DOHH2 (cell line): Measurements from ENCODE around the gene ARID3A.

Source experiments
- H3F3A ChIP-seq: fragments of 200-600 bp; sonication (generic), shearing (Covaris generic); 2 replicates; pipeline ENCODE4 v1.6.0; 2016; ENCODE audit warnings: antibody characterized with exemption, mild to moderate bottlenecking; ENCODE audit not compliant: control insufficient read depth, insufficient read depth
- H3K27ac ChIP-seq: fragments of 200-600 bp; sonication (generic); 2 replicates; pipeline ENCODE4 v1.5.1; 2014; ENCODE audit warnings: low read depth, mild to moderate bottlenecking, low read length, moderate library complexity
- H3K27me3 ChIP-seq: fragments of 200-600 bp; sonication (generic); 2 replicates; pipeline ENCODE4 v1.6.1; 2014; ENCODE audit warnings: mild to moderate bottlenecking, low read length, mixed read lengths; ENCODE audit not compliant: control insufficient read depth
- H3K36me3 ChIP-seq: fragments of 200-600 bp; sonication (generic); 2 replicates; pipeline ENCODE4 v1.6.1; 2014; ENCODE audit warnings: mild to moderate bottlenecking, low read length, moderate library complexity, mixed read lengths; ENCODE audit not compliant: control insufficient read depth
- H3K4me1 ChIP-seq: fragments of 200-600 bp; sonication (generic); 2 replicates; pipeline ENCODE4 v1.6.1; 2014; ENCODE audit warnings: mild to moderate bottlenecking, low read length, mixed read lengths; ENCODE audit not compliant: control insufficient read depth
- H3K4me2 ChIP-seq: fragments of 200-600 bp; sonication (generic); 2 replicates; pipeline ENCODE4 v1.6.0; 2014; ENCODE audit warnings: mild to moderate bottlenecking, low read length, moderate library complexity
- H3K4me3 ChIP-seq: fragments of 200-600 bp; sonication (generic); 2 replicates; pipeline ENCODE4 v1.5.1; 2014; ENCODE audit warnings: mild to moderate bottlenecking, low read length, mixed read lengths
- H3K79me2 ChIP-seq: fragments of 200-600 bp; sonication (generic); 2 replicates; pipeline ENCODE4 v1.6.1; 2014; ENCODE audit warnings: mild to moderate bottlenecking, low read length, mixed read lengths; ENCODE audit not compliant: control insufficient read depth
- H3K9me2 ChIP-seq: fragments of 200-600 bp; sonication (generic); replicated peaks from 2 replicates; pipeline ENCODE4 v1.6.1; 2014; ENCODE audit warnings: mild to moderate bottlenecking, low read length, mixed read lengths; ENCODE audit not compliant: control insufficient read depth
- H3K9me3 ChIP-seq: fragments of 200-600 bp; sonication (generic); 2 replicates; pipeline ENCODE4 v1.6.1; 2014; ENCODE audit warnings: antibody characterized with exemption, low read length, mixed read lengths; ENCODE audit not compliant: control insufficient read depth, insufficient read depth
- H4K20me1 ChIP-seq: fragments of 200-600 bp; sonication (generic); 2 replicates; pipeline ENCODE4 v1.6.0; 2014; ENCODE audit warnings: low read depth, mild to moderate bottlenecking, antibody characterized with exemption, low read length, moderate library complexity; ENCODE audit not compliant: control insufficient read depth, insufficient read depth
- EZH2phosphoT487 ChIP-seq: fragments of 200-600 bp; sonication (generic); IDR thresholded peaks from 2 replicates; pipeline ENCODE4 v1.6.1; 2017; ENCODE audit warnings: borderline replicate concordance, mild to moderate bottlenecking, antibody characterized with exemption, low read length, moderate library complexity, mixed read lengths
- TF ChIP-seq, protein P1 (sequence below): fragments of 200-600 bp; sonication (generic); IDR thresholded peaks from one replicate; pipeline ENCODE4 v1.5.1; 2014; ENCODE audit warnings: antibody characterized with exemption, mild to moderate bottlenecking, low read depth, low read length; ENCODE audit not compliant: poor library complexity, severe bottlenecking

Gene ARID3A

DNA sequence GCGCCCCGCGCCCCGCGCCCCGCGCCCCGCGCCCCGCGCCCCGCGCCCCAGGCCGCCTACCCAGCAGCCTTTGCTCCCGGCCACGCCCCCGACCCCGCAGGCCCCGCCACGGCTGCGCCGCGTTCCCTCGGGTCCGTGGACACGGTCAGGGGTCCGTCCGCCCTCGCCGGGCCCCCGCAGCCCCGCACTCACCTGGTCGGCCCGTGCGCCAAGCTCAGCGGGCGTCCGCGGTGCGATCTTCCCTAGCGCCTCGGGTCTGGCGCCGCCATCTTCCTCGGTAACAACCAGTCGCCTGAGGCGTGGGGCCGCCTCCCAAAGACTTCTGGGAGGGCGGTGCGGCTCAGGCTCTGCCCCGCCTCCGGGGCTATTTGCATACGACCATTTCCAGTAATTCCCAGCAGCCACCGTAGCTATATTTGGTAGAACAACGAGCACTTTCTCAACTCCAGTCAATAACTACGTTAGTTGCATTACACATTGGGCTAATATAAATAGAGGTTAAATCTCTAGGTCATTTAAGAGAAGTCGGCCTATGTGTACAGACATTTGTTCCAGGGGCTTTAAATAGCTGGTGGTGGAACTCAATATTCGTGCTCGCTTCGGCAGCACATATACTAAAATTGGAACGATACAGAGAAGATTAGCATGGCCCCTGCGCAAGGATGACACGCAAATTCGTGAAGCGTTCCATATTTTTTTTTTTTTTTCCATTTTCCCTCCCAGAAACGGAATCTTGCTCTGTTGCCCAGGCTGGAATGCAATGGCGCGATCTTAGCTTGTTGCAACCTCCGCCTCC lies 32.7 kb upstream of the ARID3A start, which contains the start of the genes MED16 and RNU6-9:
Gene MED16 (minus strand): TSS at position 294 of the 796 bp plus-strand sequence. CDS start 2,056 bp downstream, outside the sequence.
Gene RNU6-9 (plus strand): TSS at position 591 of the 796 bp plus-strand sequence.
- Histone ChIP-seq H3K4me3 (peak within 1 kb of the TSS; percentile 90), H3K27ac (peak within 1 kb of the TSS; percentile 58)

DNA sequence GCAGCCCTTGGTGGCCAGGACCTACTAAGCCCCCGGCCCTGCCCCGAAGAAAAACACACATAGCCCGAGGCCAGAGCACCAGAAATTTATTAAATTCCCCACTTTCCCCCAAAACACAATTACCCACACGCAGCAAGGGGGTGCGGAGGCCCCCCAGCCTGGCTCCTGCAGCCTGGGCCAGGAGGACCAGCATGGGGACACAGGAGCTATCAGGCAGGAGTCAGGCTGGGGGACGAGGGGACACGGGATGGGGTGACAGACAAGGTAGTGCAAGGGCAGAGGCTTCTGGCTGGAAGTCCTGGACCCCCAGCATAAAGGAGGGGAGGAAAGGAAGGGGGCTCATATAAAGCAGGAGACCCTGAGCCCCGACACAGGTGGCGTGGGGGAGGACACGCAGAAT lies 29.4 kb upstream of the ARID3A start:
- H3K27ac ChIP-seq, result no peak overlapping the region
- H3K4me1 ChIP-seq, result peaks cover 39% of the 10 kb centered on the region

More for the DNA sequence above, 32.7 kb upstream of the ARID3A start, which contains the start of the genes MED16 and RNU6-9:
- Histone ChIP-seq H3K36me3 (peaks cover 11% of the 10 kb centered on the region), H4K20me1 (no peaks in the 10 kb centered on the region), H3F3A (no peaks in the 10 kb centered on the region), H3K9me3 (no peaks in the 10 kb centered on the region), H3K4me2 (peak within 1 kb of the TSS; percentile 79), H3K9me2 (no peaks in the 10 kb centered on the region), H3K79me2 (peaks cover 12% of the 10 kb centered on the region), H3K27me3 (no peaks in the 10 kb centered on the region), H3K4me1 (peaks cover 23% of the 10 kb centered on the region)
- TF ChIP-seq, protein P1, sequence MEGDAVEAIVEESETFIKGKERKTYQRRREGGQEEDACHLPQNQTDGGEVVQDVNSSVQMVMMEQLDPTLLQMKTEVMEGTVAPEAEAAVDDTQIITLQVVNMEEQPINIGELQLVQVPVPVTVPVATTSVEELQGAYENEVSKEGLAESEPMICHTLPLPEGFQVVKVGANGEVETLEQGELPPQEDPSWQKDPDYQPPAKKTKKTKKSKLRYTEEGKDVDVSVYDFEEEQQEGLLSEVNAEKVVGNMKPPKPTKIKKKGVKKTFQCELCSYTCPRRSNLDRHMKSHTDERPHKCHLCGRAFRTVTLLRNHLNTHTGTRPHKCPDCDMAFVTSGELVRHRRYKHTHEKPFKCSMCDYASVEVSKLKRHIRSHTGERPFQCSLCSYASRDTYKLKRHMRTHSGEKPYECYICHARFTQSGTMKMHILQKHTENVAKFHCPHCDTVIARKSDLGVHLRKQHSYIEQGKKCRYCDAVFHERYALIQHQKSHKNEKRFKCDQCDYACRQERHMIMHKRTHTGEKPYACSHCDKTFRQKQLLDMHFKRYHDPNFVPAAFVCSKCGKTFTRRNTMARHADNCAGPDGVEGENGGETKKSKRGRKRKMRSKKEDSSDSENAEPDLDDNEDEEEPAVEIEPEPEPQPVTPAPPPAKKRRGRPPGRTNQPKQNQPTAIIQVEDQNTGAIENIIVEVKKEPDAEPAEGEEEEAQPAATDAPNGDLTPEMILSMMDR, result no peak
- TF ChIP-seq EZH2phosphoT487, result no peak

DNA sequence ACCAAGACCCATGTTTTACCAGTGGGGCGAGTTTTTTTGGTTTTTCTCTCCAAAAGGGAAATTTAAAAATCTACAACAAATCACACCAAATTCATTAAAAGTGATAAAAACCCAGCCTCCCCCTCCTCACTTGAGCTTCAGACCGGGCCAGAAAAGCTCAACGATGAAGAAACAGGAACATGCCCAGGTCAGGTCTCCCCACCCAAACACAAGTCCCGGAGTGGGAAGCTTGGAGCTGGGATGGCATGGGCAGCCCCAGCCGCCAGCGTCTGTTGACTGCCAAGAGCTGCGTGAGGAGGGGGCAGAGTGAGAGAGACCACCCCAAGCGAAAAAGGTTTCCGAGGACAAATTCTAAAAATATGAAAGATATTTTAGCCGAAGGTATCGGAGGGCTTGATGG lies 28.8 kb upstream of the ARID3A start:
- Histone ChIP-seq H3K27me3 (no peaks in the 10 kb centered on the region), H4K20me1 (peaks cover 8% of the 10 kb centered on the region; the same call in 1 of the 2 replicates), H3K4me3 (no peak overlapping the region), H3K36me3 (peaks cover 9% of the 10 kb centered on the region; the same call in 1 of the 2 replicates), H3K4me1 (peaks cover 36% of the 10 kb centered on the region), H3K4me2 (no peak overlapping the region), H3K27ac (no peak overlapping the region), H3K79me2 (peaks cover 5% of the 10 kb centered on the region), H3K9me3 (no peaks in the 10 kb centered on the region), H3F3A (peaks cover 2% of the 10 kb centered on the region; the same call in 1 of the 2 replicates), H3K9me2 (no peaks in the 10 kb centered on the region)
- TF ChIP-seq EZH2phosphoT487, result no peak
- TF ChIP-seq, protein P1, result no peak

More for the DNA sequence above, 29.4 kb upstream of the ARID3A start:
- H3K4me3 ChIP-seq, result no peak overlapping the region
- H3F3A ChIP-seq, result peaks cover 2% of the 10 kb centered on the region; the same call in 1 of the 2 replicates
- H3K9me3 ChIP-seq, result no peaks in the 10 kb centered on the region
- no peak overlapping the region for H3K4me2 ChIP-seq
- H3K9me2 ChIP-seq, result no peaks in the 10 kb centered on the region
- H4K20me1 ChIP-seq, result peaks cover 8% of the 10 kb centered on the region; the same call in 1 of the 2 replicates
- H3K36me3 ChIP-seq, result peaks cover 9% of the 10 kb centered on the region; the same call in 1 of the 2 replicates
- TF ChIP-seq, protein P1, result no peak
- TF ChIP-seq EZH2phosphoT487, result no peak
- H3K27me3 ChIP-seq, result no peaks in the 10 kb centered on the region
- H3K79me2 ChIP-seq, result peaks cover 7% of the 10 kb centered on the region
